A673 (cell line): ENCODE data around the gene IDE. TPM values are rescaled to one million over a fixed set of nuclear protein-coding genes. Genes with fewer than 3 reads are reported as not detected.
A peak's percentile ranks its signal among the peaks of the same experiment; 100 is the strongest.
"Not testable (repeated sequence)": the region's sequence is repeated elsewhere in the genome, so short reads cannot be mapped to it uniquely, and the experiment has no call there.

Experiments used
- BruUV-seq: library from RNA; stranded (reverse); fragments of 400-500 nt; replicated peaks from 2 replicates; lab custom pipeline; 2021; lab: Mats Ljungman, UMichigan
- CTCF ChIA-PET: fragments of 300-600 bp; sonication (Branson Sonifier 250); formaldehyde crosslinking; loops from one replicate; lab custom pipeline; 2022; ENCODE audit warnings: antibody characterized with exemption; lab: Charles Lee
- POLR2A ChIA-PET: fragments of 300-600 bp; sonication (Branson Sonifier 250); formaldehyde crosslinking; loops from one replicate; lab custom pipeline; 2022; ENCODE audit warnings: antibody characterized with exemption; ENCODE audit not compliant: low non-redundant PET; lab: Charles Lee
- DNase-seq: peaks from one replicate; pipeline ENCODE4 v3.0.0-alpha.2; 2015; ENCODE audit warnings: low spot score
- H3K27ac ChIP-seq: fragments of 200-600 bp; sonication (generic); 2 replicates; pipeline ENCODE4 v1.5.1; 2016; ENCODE audit warnings: mixed run types, low read depth, mild to moderate bottlenecking, mixed read lengths, antibody characterized with exemption, low read length; ENCODE audit not compliant: poor library complexity, severe bottlenecking
- H3K27me3 ChIP-seq: fragments of 200-600 bp; sonication (generic); replicated peaks from 2 replicates; pipeline ENCODE4 v1.6.1; 2017; ENCODE audit warnings: mixed run types, low read depth, mild to moderate bottlenecking, mixed read lengths, antibody characterized with exemption, low read length; ENCODE audit not compliant: insufficient read depth, poor library complexity
- H3K36me3 ChIP-seq: fragments of 200-600 bp; sonication (generic); 2 replicates; pipeline ENCODE4 v1.6.1; 2016; ENCODE audit warnings: mixed run types, mild to moderate bottlenecking, mixed read lengths, antibody characterized with exemption, low read length; ENCODE audit not compliant: insufficient read depth, poor library complexity, severe bottlenecking
- H3K4me1 ChIP-seq: fragments of 200-600 bp; sonication (generic); 2 replicates; pipeline ENCODE4 v1.6.1; 2017; ENCODE audit warnings: mixed run types, mild to moderate bottlenecking, mixed read lengths, antibody characterized with exemption, low read length; ENCODE audit not compliant: insufficient read depth, poor library complexity, severe bottlenecking
- H3K4me3 ChIP-seq: fragments of 200-600 bp; sonication (generic); 2 replicates; pipeline ENCODE4 v1.5.1; 2016; ENCODE audit warnings: low read depth, mixed run types, mild to moderate bottlenecking, mixed read lengths, low read length; ENCODE audit not compliant: poor library complexity, severe bottlenecking
- H3K9me3 ChIP-seq: fragments of 200-600 bp; sonication (generic); 2 replicates; pipeline ENCODE4 v1.6.1; 2016; ENCODE audit warnings: mixed run types, low read depth, mild to moderate bottlenecking, mixed read lengths, antibody characterized with exemption, low read length; ENCODE audit not compliant: poor library complexity, severe bottlenecking
- CTCF ChIP-seq: fragments of 300-800, 200-600 bp; sonication (generic); conservative IDR thresholded peaks from 2 replicates; pipeline ENCODE4 v1.5.1; 2017; ENCODE audit warnings: low read depth, mild to moderate bottlenecking, antibody characterized with exemption, low read length, moderate library complexity, mixed read lengths
- EZH2 ChIP-seq: fragments of 200-600 bp; sonication (generic); IDR thresholded peaks from 2 replicates; pipeline ENCODE4 v1.6.1; 2017; ENCODE audit warnings: borderline replicate concordance, low read depth, mild to moderate bottlenecking, mixed read lengths, antibody characterized with exemption, low read length; ENCODE audit not compliant: poor library complexity, severe bottlenecking
- intact Hi-C: fragments of 100-400 bp; cut with micrococcal nuclease; formaldehyde crosslinking; loops from one replicate; pipeline ENCODE4 v1.10.0; 2022; ENCODE audit not compliant: unreplicated experiment
- total RNA-seq: library from RNA; stranded (reverse); gene quantifications from 2 replicates; pipeline ENCODE4 v1.2.3, GENCODE V29; 2021

Gene IDE
- total RNA-seq, 1 experiment from 2014 or later, result 87.8 TPM

- CTCF ChIA-PET, result no interaction called here
- BruUV-seq, result no TSS peak
- peak; percentile 29 for DNase-seq
These were observed 166.4 kb downstream of the IDE start for GRCh38 chr10:92407305-92408016.

GRCh38 chr10:92405419-92405924 is 168.4 kb downstream of the IDE start:
- POLR2A ChIA-PET, result interaction anchor here (0.6 kb wide), 1 partner anchor 563 kb away, joined by 12 read pairs; no protein-coding TSS in a partner anchor
- intact Hi-C loops, result no loop called here
- no peaks in the 10 kb centered on the region for H3K36me3 ChIP-seq
- DNase-seq, result no peak
- no TSS peak for BruUV-seq
- no peaks in the 10 kb centered on the region for H3K27me3 ChIP-seq
- CTCF ChIA-PET, result no interaction called here
- no peaks in the 10 kb centered on the region for H3K4me1 ChIP-seq
- H3K9me3 ChIP-seq, result no peaks in the 10 kb centered on the region
- TF ChIP-seq CTCF (no peak), EZH2 (no peak)
- H3K4me3 ChIP-seq, result no peak overlapping the region
- H3K27ac ChIP-seq, result no peak overlapping the region

More at GRCh38 chr10:92407305-92408016, 166.4 kb downstream of the IDE start:
- no peak overlapping the region for H3K27ac ChIP-seq
- no peak for TF ChIP-seq EZH2
- TF ChIP-seq CTCF, result no peak
- H3K36me3 ChIP-seq, result no peaks in the 10 kb centered on the region
- no peak overlapping the region for H3K4me3 ChIP-seq
- H3K9me3 ChIP-seq, result no peaks in the 10 kb centered on the region
- H3K27me3 ChIP-seq, result no peaks in the 10 kb centered on the region
- POLR2A ChIA-PET, result no interaction called here
- intact Hi-C loops, result no loop called here
- H3K4me1 ChIP-seq, result no peaks in the 10 kb centered on the region

GRCh38 chr10:92404612-92405418 is 169.1 kb downstream of the IDE start:
- H3K9me3 ChIP-seq, result no peaks in the 10 kb centered on the region
- H3K27me3 ChIP-seq, result no peaks in the 10 kb centered on the region
- BruUV-seq, result no TSS peak
- H3K4me3 ChIP-seq, result no peak overlapping the region
- no peak for TF ChIP-seq CTCF
- no peak for TF ChIP-seq EZH2
- no peaks in the 10 kb centered on the region for H3K4me1 ChIP-seq
- CTCF ChIA-PET, result no interaction called here
- no peak for DNase-seq
- H3K36me3 ChIP-seq, result no peaks in the 10 kb centered on the region
- intact Hi-C loops, result no loop called here
- no peak overlapping the region for H3K27ac ChIP-seq
- POLR2A ChIA-PET, result interaction anchor here (0.6 to 0.7 kb wide), 2 partner anchors 309 to 563 kb away, joined by 3 to 12 read pairs; no protein-coding TSS in a partner anchor

- DNase-seq, H3K9me3 ChIP-seq, H3K4me1 ChIP-seq, H3K27ac ChIP-seq, CTCF ChIA-PET, BruUV-seq, H3K36me3 ChIP-seq, H3K27me3 ChIP-seq, H3K4me3 ChIP-seq, POLR2A ChIA-PET, intact Hi-C loops: not testable (repeated sequence)
These were observed 171.7 kb downstream of the IDE start for GRCh38 chr10:92402234-92402633.
